HG03342 (cell line): ENCODE data around the gene C16orf74.

Source experiments
- ATAC-seq: cut with Tn5 transposase; IDR thresholded peaks from one replicate; pipeline ENCODE4 v1.9.1; 2021; ENCODE audit warnings: mild to moderate bottlenecking, moderate library complexity; ENCODE audit not compliant: unreplicated experiment

The C16orf74 gene

DNA sequence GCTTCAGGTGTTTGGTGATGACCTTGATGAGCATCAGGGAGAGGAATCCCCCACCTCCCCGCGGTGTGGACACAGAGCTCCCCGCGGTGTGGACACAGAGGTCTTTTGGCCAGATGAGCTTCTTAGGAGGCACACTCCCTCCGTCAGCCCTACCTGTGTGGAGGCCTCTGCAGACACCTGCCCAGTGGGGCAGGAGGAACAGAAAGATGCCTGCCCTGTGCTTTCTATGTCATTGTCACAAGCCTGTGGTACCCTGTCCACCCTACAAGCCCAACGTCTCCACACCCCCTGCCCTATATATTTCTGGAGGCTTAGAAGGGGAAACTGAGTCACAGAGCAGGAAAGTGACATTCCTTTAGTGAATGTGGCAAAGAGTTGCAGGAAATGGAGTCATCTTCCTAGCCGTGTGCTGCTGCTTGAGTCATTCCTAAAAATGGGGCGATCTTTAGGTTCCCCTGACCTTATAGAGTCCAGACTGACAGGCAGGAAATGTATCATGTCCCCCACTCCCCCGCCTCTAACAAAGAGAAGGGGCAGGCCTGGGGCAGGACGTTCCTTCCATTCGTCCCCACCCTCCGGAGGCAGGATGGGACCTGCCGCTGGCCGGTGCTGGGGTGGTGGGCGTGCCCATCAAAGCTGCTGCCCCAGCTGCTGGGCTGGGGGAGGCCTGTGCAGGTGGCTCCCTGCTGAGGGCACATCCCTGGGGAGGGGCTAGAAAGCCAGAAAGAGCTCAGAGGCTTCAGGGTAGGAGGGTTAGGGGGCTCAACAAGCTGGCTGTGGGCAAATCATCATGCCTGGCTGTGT, 1.0 kb upstream of the C16orf74 start:
- ATAC-seq, result no peak

GRCh38 chr16:85750146-85750826, 610 bp downstream of the C16orf74 start:
- no peak for ATAC-seq

- no peak for ATAC-seq
Observed at GRCh38 chr16:85749771-85750145, 1.1 kb downstream of the C16orf74 start.

DNA sequence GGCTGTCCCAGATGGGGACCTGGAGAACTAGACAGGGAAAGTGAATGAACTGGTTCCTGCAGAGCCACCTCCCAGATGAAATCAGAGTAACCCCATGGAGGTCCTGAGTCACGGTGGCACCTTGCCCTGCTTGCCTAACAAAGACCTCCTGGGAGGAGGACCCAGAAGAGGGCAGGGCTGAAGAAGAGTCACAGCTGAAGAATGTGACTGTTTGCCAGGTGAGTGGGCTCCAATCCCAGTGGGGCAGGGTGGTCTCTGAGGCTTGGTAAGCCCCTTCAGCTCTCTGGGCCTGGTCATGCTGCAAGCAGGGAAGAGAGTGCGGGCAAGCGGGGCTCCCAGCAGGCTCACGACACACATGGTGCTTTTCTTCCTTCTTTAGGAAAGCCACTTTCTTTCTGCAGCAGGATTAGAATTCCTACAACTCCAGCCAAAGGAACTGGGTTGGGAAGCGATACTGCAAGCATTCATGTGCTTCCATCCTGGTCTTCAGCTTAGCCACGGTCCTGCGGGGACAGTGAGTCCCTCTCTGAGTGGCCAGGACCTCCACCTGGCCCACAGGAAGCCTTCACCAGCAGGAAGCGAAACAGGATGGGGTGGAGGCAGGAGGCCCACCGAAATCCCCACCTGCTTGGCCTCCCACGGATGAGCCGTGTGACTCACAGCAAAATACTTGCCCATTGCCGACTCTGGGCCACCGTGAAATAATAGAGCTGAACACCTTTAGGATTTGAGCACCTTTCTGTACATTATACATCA, 4.3 kb downstream of the C16orf74 start:
- ATAC-seq, result no peak

- no peak for ATAC-seq
Observed at GRCh38 chr16:85738923-85739715, 11.8 kb downstream of the C16orf74 start.

DNA sequence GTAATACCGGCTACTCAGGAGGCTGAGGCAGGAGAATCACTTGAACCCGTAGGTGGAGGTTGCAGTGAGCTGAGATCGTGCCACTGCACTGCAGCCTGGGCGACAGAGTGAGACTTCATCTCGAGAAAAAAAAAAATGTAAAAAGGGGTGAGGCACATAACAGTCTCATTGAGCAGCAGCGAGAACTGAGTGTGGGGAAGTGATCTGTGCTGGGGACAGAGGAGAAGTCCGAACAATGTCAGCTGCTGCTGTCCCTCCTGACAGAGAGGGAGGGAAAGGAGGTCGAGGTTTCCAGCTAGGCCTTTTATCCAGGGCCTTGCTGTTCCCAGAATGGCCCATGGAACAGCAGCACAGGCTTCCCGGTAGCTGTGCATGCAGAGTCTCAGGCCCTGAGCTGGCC, 14.0 kb downstream of the C16orf74 start:
- no peak for ATAC-seq

DNA sequence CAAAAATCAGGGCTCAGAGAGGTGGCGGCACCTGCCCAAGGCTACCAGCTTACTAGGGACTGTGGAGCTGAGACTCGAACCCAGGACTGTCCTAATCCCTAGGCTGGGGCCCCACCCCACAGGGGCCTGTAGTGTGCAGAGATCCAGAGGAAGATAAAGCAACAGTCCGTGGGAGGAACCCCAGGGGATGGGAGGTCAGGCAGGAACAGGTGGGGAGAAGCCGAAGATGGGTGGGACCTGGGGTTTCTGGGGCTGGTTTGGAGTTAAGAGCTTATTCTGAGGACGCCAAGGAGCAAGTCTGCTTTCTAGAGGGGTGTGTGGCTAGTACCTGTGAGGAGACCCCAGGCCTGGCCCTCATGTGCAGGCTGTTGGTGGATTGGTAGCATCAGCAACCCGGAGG, 14.9 kb downstream of the C16orf74 start:
- no peak for ATAC-seq

DNA sequence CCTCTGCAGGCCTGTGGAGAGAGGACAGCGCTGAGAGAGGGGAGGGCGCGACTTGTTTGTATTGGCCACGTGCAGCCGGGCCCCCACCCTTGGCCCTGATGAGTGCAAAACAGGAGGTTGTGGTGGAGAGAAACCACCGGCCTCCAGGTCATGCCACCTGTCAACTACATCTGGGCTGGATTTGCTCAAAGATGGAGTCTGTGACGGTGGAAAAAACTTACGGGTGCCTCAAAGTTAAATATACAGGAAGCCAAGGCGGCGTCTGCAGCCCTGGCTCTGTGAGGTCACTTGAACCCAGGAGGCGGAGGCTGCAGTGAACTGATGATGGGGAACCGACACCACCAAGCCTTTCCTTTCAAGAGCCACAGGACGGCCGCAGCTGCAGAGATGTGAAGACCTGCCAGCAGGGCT, 15.7 kb downstream of the C16orf74 start:
- peak; percentile 79 for ATAC-seq

DNA sequence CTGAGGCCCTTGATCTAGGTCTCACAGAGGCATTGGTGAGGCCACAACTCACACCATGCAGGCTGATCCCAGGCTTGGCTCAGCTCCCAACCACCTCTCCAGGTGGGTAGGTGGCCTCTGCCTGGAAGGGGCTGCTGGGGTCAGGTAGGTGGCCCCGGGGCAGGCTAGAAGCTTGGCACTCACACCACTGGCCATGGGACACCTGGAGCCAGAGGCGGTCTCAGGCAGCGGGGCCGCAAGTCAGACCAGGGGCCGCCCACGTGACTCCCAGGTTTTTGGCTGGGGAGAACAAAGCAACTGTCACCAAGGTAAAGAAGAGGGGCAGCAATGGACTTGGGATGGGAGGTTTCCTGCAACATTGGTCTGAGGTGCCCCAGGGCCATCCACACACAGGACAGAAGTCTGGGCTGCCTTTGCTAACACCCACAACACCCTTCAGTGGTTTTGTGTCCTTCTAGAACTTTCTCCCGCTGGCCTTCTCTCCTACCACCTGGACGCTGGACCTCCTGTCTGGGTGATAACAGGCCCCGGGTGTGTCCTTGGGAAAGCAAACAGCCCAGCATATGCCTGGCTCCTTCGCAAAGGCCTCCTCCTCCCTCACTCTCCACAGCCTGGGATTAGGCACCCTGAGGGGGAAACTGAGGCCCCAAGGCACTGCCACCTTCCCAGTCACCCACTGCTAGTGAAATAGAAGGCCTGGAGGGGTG, 16.4 kb downstream of the C16orf74 start:
- no peak for ATAC-seq

- no peak for ATAC-seq
Observed at GRCh38 chr16:85733839-85734170, 17.1 kb downstream of the C16orf74 start.

- no peak for ATAC-seq
Observed at GRCh38 chr16:85733155-85733838, 17.6 kb downstream of the C16orf74 start.

GRCh38 chr16:85731179-85731578, 19.7 kb downstream of the C16orf74 start:
- ATAC-seq, result no peak

- no peak for ATAC-seq
Observed at GRCh38 chr16:85730186-85730465, 20.8 kb downstream of the C16orf74 start.

DNA sequence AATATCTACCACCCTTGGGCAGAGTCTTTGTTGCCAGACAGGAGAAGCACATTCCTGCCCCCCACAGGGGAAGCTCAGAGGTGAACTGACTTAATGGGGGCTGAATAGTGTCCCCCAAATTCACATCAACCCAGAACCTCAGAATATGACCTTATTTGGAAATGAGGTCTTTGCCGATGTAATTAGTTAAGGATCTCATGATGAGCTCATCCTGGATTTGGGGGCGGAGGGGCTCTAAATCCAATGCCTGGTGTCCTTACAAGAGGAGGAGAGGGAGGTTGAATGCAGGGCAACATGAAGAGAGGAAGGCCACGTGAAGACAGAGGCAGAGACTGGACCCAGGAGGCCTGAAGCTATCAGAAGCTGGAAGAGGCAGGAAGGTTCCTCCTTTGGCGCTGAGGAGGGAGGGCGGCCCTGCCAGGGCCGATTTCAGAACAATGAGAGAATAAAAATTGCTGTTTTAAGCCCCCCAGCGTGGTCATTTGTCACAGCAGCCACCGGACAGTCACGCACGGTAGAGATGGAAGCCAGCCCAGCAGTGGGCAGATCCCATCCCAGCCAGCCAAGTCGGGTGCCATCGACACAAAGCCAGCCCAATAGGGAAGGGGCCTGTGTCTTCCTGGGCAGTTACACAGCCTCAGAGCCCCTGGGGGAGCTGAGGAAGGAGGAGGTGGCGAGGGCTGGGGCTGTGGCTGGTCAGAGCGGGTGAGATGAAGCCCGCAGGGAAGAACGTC, 21.3 kb downstream of the C16orf74 start:
- ATAC-seq, result no peak

GRCh38 chr16:85728879-85729278, 22.0 kb downstream of the C16orf74 start:
- no peak for ATAC-seq

DNA sequence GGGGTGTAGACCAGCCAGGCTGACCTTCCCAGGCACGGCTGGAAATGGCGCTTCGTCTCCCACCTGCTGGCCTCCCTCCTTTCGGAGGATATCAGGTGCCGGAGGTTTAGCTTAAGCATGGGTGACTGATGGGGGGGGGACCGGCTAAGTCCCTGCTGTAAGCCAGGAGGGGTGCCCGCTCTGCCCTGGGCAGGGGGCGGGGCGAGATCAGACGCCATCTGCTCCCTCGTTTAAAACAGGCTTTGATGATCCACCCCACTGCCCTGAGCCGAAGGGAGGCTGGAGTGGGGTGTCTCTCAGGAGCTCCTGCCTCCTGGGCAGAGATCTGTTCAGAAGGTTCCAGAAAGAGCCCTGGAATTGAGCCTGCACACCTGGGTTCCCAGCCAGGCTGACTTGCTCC, 26.0 kb downstream of the C16orf74 start:
- ATAC-seq, result no peak

GRCh38 chr16:85724126-85724879, 26.6 kb downstream of the C16orf74 start:
- ATAC-seq, result no peak

GRCh38 chr16:85722128-85722893, 28.6 kb downstream of the C16orf74 start:
- no peak for ATAC-seq
